ENCODE measurements around the gene EIF5A.

EIF5A gene

DNA sequence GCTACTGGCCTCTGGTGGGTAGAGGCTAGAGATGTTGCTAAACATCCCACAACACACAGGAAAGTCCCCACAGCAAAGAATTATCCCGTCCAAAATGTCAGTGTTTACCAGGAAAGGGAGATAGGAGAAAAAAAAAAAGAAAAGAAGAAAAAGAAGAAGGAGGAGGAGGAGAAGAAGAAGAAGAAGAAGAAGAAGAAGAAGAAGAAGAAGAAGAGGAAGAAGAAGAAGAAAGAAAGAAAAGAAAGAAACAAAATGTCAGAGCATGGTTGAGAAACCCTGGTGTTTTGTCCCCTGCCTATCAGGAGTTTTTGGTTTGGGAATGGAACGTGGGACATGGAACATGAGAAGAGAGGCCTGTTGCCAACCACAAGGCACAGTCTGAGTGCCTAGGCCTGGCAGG lies 50.0 kb downstream of the EIF5A start:
- no peak overlapping the region for H3K4me3 ChIP-seq (ENCODE audit: low read depth, low read length)
- TF ChIP-seq, protein P1, sequence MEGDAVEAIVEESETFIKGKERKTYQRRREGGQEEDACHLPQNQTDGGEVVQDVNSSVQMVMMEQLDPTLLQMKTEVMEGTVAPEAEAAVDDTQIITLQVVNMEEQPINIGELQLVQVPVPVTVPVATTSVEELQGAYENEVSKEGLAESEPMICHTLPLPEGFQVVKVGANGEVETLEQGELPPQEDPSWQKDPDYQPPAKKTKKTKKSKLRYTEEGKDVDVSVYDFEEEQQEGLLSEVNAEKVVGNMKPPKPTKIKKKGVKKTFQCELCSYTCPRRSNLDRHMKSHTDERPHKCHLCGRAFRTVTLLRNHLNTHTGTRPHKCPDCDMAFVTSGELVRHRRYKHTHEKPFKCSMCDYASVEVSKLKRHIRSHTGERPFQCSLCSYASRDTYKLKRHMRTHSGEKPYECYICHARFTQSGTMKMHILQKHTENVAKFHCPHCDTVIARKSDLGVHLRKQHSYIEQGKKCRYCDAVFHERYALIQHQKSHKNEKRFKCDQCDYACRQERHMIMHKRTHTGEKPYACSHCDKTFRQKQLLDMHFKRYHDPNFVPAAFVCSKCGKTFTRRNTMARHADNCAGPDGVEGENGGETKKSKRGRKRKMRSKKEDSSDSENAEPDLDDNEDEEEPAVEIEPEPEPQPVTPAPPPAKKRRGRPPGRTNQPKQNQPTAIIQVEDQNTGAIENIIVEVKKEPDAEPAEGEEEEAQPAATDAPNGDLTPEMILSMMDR (IDR thresholded peaks at IDR 0.05; ENCODE audit: low read depth, low read length, missing control alignments), result no peak
- no peak for DNase-seq (ENCODE audit: low read depth)

DNA sequence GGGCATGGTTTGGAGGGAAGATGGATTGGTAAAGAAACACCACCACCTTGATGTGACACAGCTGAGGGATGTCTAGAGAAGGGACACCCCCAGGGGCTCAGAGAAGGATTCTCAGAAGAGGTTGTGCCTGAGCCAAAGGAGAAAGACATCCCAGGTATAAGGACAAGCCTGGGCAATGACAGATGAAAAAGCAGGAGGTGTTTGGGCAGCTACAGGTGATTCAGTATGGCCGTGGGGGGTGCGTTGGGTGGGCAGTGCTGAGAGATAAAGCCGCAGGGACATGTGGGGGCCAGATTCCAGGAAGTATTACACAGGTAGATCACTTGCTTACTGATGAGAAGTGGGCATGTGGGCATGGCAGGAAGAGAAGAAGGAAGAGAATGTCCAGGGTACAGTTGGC lies 54.5 kb downstream of the EIF5A start:
- H3K4me3 ChIP-seq (ENCODE audit: low read depth, low read length), result no peak overlapping the region
- TF ChIP-seq, protein P1 (IDR thresholded peaks at IDR 0.05; ENCODE audit: low read depth, low read length, missing control alignments), result no peak
- no peak for DNase-seq (ENCODE audit: low read depth)
